CD4-positive, alpha-beta T cell treated with Interleukin-10 for 1 hour (primary cell): Measurements from ENCODE around the gene KCNT2.
"Not testable (repeated sequence)": the region's sequence is repeated elsewhere in the genome, so short reads cannot be mapped to it uniquely, and the experiment has no call there.

ENCODE experiments used
- DNase-seq: peaks from one replicate; pipeline ENCODE4 v3.0.0-alpha.2; 2020

The KCNT2 gene

DNA sequence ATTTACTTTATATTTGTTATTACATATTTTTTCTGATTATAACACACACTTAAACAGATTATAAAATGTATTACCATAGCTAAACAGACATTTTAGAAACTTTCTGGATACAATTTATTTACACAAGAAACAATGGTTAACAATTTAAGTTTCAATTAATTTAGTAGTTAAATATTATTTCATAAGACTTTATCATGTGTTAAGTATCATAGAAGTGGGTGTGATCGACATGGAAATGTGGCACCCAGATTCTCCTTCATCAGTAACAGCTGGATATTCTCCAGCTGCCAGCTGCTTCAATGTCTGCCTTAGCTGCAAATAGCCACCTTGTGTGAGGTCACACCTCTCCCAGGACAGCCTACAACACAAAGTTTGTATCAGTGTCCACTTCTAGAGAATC, 97.8 kb downstream of the KCNT2 start:
- no peak for DNase-seq

DNA sequence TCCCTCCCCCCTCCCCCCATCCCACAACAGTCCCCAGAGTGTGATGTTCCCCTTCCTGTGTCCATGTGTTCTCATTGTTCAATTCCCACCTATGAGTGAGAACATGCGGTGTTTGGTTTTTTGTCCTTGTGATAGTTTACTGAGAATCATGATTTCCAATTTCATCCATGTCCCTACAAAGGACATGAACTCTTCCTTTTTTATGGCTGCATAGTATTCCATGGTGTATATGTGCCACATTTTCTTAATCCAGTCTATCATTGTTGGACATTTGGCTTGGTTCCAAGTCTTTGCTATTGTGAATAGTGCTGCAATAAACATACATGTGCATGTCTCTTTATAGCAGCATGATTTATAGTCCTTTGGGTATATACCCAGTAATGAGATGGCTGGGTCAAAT, 104.0 kb downstream of the KCNT2 start:
- not testable (repeated sequence) for DNase-seq

DNA sequence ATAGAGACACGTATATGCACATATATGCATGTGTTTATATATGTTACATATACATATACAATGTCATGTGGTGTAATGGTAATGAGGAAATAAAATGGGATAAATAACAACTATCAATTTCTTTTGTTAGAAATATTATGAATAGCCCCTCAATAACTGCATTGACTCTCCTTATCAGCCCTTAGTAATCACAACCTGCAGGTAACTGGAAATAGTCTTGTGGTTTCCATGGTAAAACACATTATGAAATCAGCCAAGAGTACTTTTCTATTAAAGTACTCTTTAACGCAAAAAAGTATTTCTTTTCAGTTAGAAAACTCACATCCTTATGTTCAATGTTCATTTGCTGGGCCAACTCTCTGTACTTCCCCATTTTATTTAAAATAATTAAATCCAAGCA, 105.8 kb downstream of the KCNT2 start:
- DNase-seq, result no peak

DNA sequence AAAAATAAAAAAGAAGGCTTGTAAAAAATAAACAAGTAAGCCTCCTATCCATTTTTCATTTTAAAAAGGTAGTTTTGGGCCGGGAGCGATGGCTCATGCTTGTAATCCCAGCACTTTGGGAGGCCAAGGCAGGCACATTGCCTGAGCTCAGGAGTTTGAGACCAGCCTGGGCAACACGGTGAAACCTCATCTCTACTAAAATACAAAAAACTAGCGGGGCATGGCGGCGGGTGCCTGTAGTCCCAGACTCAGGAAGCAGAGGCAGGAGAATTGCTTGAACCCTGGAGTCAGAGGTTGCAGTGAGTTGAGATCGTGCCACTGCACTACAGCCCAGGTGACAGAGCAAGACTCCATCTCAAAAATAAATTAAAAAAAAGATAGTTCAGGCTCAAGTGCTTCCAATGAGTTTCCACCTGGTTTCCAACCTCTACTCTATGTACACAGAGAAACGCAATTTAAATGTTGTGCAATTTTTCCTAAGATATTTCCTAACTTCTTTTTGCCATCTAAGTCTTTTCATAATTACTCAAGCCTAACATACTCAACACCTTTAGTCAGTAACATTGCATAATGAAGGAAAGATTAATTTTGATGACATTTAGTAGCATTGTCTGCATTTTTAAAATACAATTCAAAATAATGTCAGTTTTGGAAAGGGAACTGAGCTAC, 106.3 kb downstream of the KCNT2 start:
- no peak for DNase-seq

DNA sequence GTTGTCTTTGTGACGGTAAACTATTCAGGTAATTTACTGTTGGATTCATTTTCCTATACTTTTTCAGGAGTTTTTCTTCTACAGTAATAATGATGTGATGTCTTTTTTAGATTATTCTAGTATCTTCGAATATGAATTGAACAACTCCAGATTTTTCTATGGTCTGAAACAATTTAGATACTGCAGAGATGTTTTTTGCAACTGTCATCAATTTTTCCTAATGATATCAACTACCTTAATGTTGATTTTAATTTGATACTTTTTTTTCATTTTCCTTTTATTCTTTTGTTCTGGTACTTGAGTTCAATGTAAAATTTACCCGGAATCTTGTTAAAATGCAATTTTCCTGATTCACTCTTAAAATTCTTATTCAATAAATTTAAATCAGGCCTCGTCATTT, 110.4 kb downstream of the KCNT2 start:
- no peak for DNase-seq

DNA sequence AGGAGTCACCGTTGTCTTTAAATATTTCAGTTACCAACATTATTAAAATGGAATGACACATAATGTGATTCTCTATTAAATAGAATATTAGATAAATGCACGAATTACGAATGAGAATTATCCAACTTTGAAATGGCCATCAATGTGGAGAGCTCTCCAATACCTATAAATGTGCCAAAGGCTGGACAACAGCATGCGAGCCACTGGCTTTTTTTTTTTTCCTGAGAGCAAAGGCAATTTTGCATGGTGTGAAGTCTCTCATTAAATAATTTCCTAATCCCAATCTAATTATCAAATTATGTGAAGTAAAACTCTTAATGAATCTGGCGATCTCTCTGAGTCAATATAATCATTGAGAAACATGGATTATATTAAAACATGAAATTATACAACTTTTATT, 113.5 kb downstream of the KCNT2 start:
- no peak for DNase-seq

DNA sequence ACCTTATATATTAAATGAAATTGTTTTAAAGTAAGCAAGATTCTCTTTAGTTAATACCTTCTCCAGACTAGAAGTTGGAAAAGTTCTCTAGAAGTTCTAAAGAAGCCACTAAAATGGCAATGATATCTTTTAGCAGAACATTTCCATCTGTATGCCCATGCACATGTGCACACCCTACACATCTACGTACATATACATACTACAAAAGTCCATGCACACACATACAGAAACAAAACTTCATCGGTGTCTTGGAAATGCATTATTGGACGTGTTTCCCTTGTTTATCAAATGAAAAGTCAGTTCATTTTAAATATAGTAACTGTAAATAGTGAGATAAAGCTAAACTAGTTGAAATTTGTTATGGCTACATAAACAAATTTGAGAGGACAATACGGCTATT, 114.4 kb downstream of the KCNT2 start:
- no peak for DNase-seq

DNA sequence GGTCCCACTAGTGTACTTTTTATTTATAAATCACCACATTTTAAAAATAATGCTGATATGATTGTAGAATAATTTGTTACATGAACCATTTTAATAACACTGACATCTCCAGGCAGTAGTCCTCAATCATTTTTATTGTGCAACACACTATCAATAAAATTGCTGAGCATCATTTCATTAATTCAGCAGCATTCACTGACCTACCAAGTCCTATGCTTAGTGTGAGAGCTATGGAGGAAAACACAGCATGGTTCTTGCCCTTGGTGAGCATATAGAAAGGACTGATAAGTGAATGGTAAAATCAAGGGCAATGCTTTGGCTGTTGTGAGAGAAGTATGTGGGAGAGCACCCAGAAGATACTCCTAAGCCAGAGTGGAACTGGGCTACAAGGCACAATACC, 119.7 kb downstream of the KCNT2 start:
- DNase-seq, result no peak

DNA sequence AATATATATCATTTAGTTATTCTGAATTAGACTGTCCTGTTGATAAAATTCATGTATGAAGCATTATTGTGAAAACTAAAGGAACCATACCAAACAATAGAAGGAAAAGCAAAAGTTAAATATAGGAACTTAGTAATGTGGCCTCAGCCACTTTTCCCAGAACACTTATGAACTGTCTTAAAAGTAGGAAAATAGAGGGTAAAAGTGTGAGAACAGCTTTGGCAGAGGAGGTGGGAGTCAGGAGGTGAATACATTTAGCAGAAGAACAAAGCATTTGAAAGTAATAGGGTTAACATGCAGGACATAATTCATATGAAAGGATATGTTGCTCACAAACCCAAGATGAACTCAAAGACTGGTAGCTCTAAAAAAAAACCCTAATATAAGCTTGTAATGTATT, 121.9 kb downstream of the KCNT2 start:
- DNase-seq, result no peak

DNA sequence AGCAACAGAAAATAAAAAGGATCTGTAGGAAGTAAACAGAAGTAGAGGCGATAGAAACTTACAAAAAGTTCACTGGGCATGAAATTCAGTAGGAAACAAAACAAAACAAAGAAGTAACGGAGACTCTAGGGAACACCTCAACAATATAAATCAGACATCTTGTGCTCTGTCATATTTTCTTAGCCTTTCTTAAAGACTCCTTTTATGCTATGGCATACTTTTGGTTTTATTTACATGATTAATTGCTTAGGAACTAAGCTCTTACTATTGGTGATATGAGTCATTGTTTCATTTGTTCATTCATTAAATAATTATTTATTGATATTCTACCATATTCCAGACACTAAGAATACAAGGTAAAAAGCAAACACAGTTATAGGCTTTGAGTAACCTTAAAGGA, 126.6 kb downstream of the KCNT2 start:
- no peak for DNase-seq

DNA sequence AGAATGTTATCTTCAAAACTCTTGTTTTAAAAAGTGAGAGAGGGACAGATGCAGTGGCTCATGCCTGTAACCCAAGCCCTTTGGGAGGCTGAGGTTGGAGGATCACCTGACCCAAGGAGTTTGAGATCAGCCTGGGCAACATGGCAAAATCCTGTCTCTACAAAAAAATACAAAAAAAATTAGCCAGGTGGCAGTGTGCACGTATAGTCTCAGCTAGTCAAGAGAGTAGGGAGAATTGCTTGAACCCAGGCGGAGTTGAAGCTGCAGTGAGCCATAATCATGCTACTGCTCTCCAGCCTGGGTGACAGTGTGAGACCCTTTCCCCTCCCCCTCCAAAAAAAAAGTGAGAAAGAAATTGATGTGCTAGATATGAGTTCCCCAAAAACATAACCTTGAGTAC, 131.0 kb downstream of the KCNT2 start:
- no peak for DNase-seq

DNA sequence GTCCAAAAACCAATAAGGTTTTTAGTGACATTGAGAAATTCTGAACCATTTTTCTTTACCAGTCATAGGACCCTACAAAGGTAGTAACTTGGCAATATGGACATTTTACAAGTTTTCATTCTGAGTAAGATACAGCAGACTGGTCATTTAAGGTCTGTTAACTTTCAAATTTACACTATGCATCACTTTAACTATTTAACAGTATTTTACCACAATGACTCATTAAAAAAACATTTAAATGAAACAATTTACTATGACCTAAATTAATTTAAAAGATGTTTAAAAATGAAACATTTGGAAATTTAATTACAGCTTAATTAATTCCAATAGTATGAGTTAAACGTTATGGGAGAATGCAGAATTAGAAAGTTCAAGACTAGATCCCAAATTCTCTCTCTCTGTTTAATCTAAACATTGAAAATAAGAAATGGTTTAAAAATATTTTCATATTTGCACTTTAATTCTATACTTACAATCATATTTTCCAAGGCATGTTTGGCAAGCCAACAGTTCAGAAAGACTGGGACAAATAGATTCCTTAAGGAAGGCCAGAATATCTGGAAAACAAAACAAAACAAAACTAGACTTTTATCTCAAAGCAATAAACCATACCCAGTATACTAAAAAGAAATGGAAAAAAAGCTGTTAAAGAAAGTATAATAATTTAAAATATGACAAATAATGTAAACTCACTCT, 140.9 kb downstream of the KCNT2 start:
- DNase-seq, result no peak

DNA sequence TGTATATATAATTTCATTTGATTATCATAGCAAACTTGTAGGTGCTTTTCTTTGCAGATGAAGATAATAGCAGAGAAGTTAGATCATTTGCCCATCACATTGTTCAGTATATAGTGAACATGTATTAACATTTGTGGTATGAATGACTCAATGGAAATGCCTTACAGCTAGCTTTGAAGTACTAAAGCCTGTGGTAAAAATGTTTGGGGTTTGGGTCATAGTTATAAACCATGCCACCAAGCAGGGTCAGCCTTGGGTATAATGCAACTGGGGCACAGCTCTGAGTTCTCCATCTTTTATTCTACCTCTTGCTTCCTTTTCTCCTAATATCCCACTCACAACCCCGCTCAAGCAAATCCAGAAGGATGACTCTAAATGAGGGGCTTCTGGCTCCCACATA, 141.6 kb downstream of the KCNT2 start:
- DNase-seq, result no peak

DNA sequence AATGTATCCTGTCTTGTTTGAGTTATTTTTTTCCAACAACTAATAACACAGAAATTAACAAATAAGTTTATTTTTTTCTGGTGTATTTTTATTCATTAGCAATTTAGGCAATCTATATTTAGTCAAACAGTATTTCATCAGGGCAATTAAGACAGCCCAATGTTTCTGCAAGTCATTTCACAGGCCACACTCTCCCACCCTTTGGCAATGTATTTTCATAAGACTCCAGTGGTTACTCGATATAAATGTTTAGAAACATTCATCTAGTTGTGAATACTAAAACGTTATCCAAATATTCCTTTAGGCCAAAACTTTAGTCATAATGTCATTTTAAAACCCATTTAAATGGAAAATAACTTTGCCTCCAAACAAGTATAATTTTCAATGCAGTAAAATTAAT, 142.1 kb downstream of the KCNT2 start:
- no peak for DNase-seq

DNA sequence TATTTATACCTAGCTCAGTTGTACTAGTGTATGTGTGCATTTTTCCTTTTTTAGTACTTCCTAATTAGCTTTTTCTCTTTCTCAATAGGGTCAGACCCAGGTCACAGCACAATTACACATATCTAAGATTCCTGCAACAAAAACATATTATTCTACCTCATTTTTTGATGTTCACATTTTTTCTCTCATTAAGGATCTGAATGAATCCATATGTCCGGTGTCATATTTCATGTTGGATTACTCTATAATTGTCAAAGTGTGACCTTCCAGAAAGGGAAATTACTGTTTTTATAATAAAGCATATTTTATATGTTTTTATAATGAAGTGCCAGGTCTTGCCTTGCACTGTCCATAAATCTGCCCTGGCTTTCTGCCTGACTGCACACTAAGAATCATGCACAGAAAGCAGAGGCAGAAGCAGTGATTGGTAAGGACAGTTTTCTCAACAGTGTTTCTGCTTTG, 143.7 kb downstream of the KCNT2 start:
- DNase-seq, result no peak

DNA sequence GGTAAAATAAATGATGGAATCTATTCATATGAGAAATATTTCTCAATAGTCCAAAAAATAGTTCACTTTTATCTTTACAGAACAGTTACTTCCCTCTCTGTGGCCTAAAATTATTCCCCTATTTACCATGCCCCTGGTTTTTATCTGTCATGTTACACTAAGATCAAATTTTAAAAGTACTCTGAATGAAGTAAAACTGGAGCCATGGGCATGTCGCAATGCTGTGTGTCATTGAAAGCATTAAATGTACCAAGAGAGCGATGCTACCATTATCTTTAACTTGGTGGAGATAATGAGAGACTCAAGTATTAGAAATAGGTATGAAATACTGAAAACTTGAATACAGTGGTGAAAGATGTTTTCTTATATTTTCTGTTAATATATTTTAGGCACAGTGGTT, 146.2 kb downstream of the KCNT2 start:
- no peak for DNase-seq

DNA sequence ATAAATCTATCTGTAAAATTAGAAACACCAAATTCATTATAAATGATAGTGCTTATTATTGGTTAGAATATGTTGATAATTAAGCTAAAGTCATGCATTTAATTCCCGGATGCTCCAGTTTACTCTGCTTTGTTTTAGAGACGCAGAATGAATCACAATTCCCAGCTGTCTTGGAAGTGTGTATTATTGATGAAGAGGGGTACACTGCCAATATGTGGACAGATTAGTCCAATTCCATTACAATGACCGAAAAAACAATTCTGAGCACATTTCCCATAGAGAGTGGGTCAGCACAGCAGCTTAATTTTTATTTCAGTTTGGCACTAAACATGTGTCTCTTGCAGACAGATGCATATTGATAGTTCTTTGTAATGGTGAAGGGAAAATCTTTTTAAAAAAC, 146.7 kb downstream of the KCNT2 start:
- DNase-seq, result no peak

DNA sequence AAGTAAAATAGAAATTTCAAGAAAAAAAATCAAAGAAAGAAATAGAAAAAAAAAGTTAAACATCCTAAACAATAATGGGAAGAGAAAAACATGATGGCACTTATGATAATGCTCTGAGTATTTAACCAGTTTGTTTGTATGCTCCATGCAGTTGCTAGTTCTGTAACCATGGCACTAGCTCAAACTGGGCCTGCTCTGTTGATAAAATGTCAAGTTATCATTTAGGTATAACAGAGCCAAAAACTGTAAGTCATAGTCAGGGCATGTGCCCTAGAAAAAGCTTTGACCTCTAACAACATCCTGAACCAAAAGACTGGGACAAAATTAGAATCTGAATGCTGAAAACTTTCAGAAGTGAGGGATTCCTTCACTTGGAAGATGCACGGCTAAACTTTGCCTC, 148.9 kb downstream of the KCNT2 start:
- DNase-seq, result no peak

DNA sequence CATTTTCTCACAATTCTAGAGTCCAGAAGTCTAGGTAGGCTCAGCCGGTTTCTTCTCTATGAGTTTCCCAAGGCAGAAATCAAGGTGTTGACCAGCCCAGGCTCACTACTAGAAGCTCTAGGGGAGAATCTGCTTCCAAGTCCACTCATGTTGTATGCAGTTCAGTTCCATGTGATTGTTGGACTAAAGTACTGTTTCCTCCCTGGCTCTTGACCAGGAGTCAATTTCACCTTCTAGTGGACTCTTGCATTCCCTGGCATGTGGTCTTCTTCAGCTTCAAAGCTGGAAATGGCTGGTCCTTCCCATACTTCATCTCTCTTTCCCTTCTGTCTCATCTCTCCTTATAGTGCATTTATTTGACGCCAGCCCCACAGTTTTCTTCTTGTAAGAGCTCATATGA, 153.4 kb downstream of the KCNT2 start:
- no peak for DNase-seq

DNA sequence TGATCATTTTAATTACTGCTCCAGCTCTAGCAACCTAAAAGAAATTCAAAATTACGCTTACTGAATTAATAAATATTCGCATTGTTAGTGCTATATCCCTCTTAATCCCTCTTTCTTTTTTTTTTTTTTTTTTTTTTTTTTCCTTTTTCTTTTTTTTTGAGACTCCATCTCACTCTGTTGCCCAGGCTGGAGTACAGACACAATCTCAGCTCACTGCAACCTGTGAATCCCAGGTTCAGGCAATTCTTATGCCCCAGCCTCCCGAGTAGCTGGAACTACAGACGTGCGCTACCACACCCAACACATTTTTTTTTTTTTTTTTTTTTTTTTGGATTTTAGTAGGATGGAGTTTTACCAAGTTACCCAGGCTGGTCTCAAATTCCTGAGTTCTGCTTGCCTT, 157.1 kb downstream of the KCNT2 start:
- no peak for DNase-seq

DNA sequence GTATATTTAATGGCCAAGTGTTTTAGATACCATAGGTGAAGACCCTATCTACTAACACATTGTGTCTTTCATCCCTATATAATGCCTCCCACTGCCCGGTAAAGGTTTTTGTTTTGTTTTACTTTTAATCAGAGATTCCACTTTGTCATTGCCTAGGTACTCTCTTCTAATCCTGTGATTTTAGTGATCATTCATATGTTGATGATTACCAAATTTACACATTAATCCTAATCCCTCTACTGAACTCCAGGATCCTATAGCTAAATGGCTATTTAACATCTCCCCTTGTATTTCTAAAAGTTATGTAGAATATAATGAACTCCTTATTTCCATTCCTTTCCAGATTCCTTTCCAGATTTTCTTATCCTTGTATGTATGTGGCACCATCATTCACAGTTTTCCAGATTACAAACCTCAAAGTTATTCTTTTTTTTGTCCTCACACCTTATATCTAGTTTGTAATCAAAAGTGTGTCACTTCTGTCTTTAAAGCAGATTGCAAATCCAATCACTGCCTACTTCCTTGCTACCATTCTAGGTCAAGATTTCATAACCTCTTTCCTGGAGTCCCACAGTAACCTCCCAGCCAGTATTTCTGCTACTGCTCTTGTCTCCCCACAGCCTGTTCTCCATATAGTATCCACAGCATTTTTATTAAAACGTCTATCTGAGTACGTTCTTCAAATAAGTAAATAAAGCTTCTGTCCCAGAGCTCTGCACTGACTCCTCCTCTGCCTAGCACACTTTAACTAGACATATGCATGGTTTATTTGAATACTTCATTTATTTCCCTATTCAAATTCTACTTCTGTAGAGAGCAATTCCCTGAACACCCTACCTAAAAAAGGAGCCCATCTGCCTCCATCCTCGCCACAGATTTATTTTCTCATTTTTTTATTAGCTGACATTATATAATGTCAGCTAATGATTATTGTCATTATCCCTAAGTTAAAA, 157.8 kb downstream of the KCNT2 start:
- no peak for DNase-seq

DNA sequence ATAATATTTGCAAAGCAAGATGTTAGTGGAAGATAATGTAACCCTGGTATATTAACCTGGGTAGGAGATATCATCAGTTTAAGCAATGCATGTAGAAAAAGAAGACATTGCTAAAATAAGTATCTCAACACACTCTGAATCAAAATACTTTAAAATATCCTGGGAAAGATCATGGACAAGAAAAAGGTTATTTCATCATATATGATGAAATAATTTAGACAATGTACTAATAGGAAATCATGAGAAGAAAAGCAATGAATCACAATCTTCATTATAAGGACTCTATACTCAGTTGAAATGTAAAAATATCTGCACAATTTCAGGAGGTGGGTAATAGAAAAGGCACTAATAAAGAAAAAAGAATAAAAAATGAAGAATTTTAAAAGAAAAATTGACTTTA, 158.8 kb downstream of the KCNT2 start:
- no peak for DNase-seq

DNA sequence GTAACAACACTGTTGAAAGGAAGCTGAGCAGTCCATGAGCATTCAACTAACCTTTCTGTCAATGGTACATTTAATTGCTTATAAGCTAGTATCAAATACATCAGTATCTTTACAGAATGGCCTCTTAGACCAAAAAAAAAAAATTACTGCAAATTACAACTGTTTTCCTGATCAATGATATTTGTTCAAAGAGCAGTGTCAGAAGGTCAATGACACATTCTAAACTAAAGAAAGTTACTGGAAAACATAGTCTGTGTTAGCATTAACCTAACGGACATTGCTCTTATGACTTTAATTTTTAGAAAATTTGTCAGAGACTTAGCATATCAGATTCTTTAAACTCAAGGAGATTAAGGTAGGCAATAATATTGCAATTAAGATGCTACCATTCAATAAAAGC, 162.5 kb downstream of the KCNT2 start:
- no peak for DNase-seq

DNA sequence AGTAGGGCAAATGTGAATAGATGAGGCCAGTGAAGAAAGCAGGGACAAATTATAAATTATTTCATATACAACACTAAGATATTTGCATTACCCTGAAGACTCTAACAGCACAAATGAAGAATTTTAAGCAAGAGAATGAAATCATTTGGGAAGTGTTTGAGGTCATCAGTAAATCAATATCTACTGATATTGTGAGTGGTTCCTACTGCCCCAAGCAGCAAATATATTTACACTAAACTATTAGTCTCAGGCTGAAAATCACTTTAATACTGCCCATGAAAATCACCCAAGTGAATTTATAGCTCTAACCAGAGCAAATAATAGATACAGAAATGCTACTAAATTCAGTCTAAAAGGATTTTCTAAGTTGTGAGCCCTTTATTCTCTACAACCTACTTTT, 163.6 kb downstream of the KCNT2 start:
- DNase-seq, result no peak
